ENCODE data around the gene HARBI1. TPM values are rescaled to one million over a fixed set of nuclear protein-coding genes. Genes with fewer than 3 reads are reported as not detected.

Gene HARBI1, protein sequence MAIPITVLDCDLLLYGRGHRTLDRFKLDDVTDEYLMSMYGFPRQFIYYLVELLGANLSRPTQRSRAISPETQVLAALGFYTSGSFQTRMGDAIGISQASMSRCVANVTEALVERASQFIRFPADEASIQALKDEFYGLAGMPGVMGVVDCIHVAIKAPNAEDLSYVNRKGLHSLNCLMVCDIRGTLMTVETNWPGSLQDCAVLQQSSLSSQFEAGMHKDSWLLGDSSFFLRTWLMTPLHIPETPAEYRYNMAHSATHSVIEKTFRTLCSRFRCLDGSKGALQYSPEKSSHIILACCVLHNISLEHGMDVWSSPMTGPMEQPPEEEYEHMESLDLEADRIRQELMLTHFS
- 4.2 TPM for polyA plus RNA-seq (2013, experiment 1 of 2)
- 4.0 TPM for polyA plus RNA-seq (2013, experiment 2 of 2)

DNA sequence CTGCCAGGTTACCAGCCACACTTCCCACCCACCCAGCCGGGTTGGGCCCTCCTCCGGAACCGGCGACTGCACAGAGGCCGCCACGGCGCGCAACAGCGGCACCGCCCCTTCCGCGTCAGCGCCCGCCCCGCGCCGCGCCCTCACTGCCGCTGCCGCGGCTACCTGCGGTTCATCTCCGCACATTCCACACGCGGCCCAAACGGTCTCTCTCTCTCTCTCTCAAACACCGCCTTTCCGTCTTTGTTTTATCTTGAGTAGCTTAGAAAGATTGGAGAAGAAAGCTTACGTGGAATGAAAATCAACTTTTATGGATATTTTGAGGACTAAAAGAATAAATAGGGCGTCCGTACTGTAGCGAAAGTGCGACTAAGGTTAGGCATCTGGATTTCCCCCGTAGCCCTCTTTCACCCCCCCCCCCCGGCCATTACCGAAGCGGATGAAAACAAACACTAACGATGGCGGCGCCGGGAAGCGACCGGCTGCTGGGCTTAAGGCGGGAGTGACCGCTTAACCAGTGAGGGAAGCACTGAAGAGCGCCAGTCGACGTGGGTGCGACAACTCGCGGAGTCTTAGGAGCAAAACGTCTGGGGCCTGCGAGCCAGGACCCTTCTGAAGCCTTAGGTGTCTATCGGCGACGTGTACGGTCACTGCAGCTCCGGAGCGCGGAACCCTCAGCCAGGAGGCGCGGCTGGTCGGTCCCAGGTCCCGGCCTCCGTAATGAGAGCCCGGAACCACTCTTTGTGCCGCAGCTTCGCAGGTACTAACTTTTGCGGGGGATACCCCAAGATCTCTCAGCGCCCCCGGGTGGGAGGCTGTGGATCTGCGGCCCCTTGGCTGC, at the start of gene HARBI1, which contains the start of gene ATG13:
TSS of gene HARBI1 (minus strand) at position 94 of the 838 bp plus-strand sequence. CDS start 990 bp downstream, outside the sequence.
TSS of gene ATG13 (plus strand) at position 420 of the 838 bp plus-strand sequence. CDS start 26,739 bp downstream, outside the sequence.
- Histone ChIP-seq H3K27me3 (ENCODE audit: insufficient read depth, low read length) (no peaks in the 10 kb centered on the region), H3K9me3 (ENCODE audit: insufficient read depth, low read depth, low read length) (no peaks in the 10 kb centered on the region), H3K4me1 (ENCODE audit: insufficient read depth, low read length) (peaks cover 15% of the 10 kb centered on the region; the same call in 1 of the 2 replicates), H3K9ac (ENCODE audit: low read depth, low read length) (peak within 1 kb of the TSS; percentile 100), H3K27ac (ENCODE audit: low read depth, low read length) (peak within 1 kb of the TSS; percentile 96), H3K4me3 (ENCODE audit: low read length) (peak within 1 kb of the TSS; percentile 100), H3K36me3 (ENCODE audit: insufficient read depth, low read length) (peaks cover 11% of the 10 kb centered on the region)
- under 1% methylated on average over 72 of the region's 72 CpGs for WGBS

DNA sequence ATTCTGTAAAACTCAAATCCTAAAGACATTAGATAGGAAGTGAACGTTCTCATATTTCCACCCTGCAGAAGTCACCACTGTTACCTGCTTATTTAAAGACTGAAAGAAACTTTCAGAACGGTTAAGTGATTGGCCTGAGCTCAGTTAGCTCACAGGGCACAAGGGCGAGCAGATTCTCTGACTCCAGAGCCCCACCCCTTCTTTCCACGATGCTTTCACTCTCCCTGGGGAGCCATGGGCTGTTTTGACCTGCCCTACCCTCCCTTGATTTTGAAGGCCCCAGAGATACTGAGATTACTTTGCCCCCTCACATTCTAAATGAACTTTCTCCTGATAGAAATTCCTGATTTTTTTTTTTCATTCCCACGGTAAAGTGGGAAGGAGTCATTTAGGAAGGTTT, 49.5 kb upstream of the HARBI1 start:
- Histone ChIP-seq H3K36me3 (ENCODE audit: insufficient read depth, low read length) (peaks cover 90% of the 10 kb centered on the region), H3K4me1 (ENCODE audit: insufficient read depth, low read length) (no peaks in the 10 kb centered on the region), H3K9ac (ENCODE audit: low read depth, low read length) (no peak overlapping the region), H3K27ac (ENCODE audit: low read depth, low read length) (no peak overlapping the region), H3K4me3 (ENCODE audit: low read length) (no peak overlapping the region), H3K9me3 (ENCODE audit: insufficient read depth, low read depth, low read length) (no peaks in the 10 kb centered on the region), H3K27me3 (ENCODE audit: insufficient read depth, low read length) (no peaks in the 10 kb centered on the region)
- 76% methylated on average over 4 of the region's 5 CpGs for WGBS

DNA sequence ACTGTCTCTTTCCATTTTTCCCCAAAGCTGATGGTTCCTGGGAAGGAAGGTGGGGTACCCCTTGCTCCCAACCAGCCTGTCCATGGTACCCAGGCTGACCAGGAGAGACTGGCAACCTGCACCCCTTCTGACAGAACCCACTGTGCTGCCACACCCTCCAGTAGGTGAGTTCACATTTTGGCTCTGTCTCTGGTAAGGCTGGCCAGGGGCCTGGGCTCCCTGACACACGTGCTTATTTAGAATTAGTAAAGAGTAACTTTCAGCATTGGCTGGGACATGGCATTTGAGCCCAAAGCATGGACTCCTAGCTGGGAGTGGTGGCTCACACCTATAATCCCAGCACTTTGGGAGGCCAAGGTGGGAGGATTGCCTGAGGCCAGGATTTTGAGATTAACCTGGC, 48.3 kb upstream of the HARBI1 start:
- 100% methylated on average over 1 of the region's 1 CpG for WGBS
- Histone ChIP-seq H3K9ac (ENCODE audit: low read depth, low read length) (no peak overlapping the region), H3K27me3 (ENCODE audit: insufficient read depth, low read length) (no peaks in the 10 kb centered on the region), H3K4me3 (ENCODE audit: low read length) (no peak overlapping the region), H3K9me3 (ENCODE audit: insufficient read depth, low read depth, low read length) (no peaks in the 10 kb centered on the region), H3K36me3 (ENCODE audit: insufficient read depth, low read length) (peaks cover 83% of the 10 kb centered on the region), H3K27ac (ENCODE audit: low read depth, low read length) (no peak overlapping the region), H3K4me1 (ENCODE audit: insufficient read depth, low read length) (no peaks in the 10 kb centered on the region)

DNA sequence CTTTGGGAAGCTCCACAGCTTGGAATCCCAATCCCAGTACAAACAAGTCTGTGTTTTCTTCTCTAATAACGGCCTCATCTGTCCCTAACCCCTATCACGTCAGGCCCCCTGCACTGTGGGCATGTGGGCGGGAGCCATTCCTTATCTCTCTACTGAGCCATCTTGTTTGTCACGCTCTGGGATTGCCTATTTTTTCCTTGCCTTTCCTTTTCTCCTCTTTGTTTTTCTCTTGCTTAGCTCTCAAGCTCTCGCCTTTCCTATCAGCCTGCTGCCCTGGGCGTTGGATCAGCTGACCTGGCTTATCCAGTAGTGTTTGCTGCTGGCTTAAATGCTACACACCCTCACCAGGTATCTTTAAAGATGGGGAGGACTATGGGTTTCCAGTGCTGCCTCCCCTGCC, 47.6 kb upstream of the HARBI1 start:
- Histone ChIP-seq H3K4me1 (ENCODE audit: insufficient read depth, low read length) (no peaks in the 10 kb centered on the region), H3K4me3 (ENCODE audit: low read length) (no peak overlapping the region), H3K27me3 (ENCODE audit: insufficient read depth, low read length) (no peaks in the 10 kb centered on the region), H3K36me3 (ENCODE audit: insufficient read depth, low read length) (peaks cover 83% of the 10 kb centered on the region), H3K27ac (ENCODE audit: low read depth, low read length) (no peak overlapping the region), H3K9me3 (ENCODE audit: insufficient read depth, low read depth, low read length) (no peaks in the 10 kb centered on the region), H3K9ac (ENCODE audit: low read depth, low read length) (no peak overlapping the region)
- WGBS: 83% methylated on average over 6 of the region's 6 CpGs

DNA sequence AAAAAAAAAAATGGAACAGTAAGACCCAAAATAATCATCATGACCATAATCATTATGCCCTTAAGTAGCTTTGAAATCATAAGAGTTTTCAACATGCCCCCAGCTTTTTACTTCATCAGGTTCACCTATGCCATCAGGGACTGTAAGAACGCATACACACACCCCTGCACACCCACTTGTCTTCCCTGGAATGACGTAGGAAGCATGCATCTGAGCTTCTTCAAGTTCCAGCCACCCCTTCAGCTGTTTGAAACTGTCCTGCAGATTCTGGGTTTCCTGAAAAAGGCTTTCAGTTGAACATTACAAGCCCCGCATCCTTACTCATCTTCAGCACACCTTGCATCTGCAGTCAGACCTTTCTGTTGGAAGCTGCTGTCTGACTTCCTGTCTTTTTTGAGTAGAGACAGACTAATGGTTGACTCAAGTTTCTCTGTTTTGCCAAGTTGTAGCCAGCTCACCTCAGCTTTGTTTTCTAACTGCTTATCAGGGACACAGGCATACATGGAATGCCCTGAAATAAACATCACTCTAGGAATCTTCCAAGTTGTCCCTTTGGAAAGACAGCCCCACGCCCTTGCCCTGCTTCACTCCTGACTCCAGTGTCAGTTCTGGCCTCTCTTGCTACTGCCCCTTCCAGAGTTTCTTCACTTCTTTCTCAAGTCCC, 46.4 kb upstream of the HARBI1 start:
- H3K27me3 ChIP-seq (ENCODE audit: insufficient read depth, low read length): no peaks in the 10 kb centered on the region
- H3K9ac ChIP-seq (ENCODE audit: low read depth, low read length): no peak overlapping the region
- H3K4me3 ChIP-seq (ENCODE audit: low read length): no peak overlapping the region
- H3K36me3 ChIP-seq (ENCODE audit: insufficient read depth, low read length): peaks cover 83% of the 10 kb centered on the region
- WGBS: 94% methylated on average over 4 of the region's 4 CpGs
- no peaks in the 10 kb centered on the region for H3K9me3 ChIP-seq (ENCODE audit: insufficient read depth, low read depth, low read length)
- no peaks in the 10 kb centered on the region for H3K4me1 ChIP-seq (ENCODE audit: insufficient read depth, low read length)
- no peak overlapping the region for H3K27ac ChIP-seq (ENCODE audit: low read depth, low read length)

DNA sequence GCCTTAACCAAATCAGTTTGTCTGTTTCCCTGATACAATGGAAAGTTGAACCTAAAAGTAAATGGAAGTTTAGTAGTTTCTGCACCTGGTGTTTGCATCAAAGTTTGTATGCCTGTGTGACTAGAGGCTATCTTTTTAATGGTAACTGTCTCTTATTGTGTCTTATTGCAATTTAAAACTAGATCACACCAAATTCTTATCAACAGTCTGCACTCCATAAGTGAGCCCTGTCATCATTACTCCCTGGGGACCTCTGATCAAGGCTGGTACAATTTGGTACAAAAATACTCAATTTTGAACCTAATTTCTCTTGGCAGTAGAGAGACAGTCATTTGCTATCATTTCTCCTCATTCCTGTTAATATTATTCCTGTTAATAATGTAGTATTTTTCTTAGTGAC, 45.3 kb upstream of the HARBI1 start:
- no peak overlapping the region for H3K9ac ChIP-seq (ENCODE audit: low read depth, low read length)
- H3K27ac ChIP-seq (ENCODE audit: low read depth, low read length): no peak overlapping the region
- H3K36me3 ChIP-seq (ENCODE audit: insufficient read depth, low read length): peaks cover 83% of the 10 kb centered on the region
- no peaks in the 10 kb centered on the region for H3K27me3 ChIP-seq (ENCODE audit: insufficient read depth, low read length)
- no peaks in the 10 kb centered on the region for H3K4me1 ChIP-seq (ENCODE audit: insufficient read depth, low read length)
- H3K9me3 ChIP-seq (ENCODE audit: insufficient read depth, low read depth, low read length): no peaks in the 10 kb centered on the region
- H3K4me3 ChIP-seq (ENCODE audit: low read length): no peak overlapping the region

DNA sequence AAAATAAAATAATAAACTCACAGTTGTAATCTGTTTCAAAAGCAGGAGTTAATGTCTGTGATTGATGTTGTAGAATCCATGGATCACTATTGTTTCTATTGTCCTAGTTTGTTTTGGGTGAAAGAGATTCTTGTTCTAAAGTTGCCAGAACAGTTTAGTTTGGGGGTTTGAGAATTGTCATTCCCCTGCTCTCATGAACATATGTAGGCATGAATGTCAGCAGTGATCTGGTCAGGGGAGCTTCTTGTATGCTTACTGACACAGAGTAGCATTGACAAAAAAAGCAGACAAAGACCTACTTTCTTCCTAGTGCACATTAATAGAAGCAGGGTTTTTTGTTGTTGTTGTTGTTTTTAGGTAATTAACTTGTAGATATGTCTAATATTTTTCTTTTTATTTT, 44.8 kb upstream of the HARBI1 start:
- Histone ChIP-seq H3K9me3 (ENCODE audit: insufficient read depth, low read depth, low read length) (no peaks in the 10 kb centered on the region), H3K27ac (ENCODE audit: low read depth, low read length) (no peak overlapping the region), H3K4me1 (ENCODE audit: insufficient read depth, low read length) (no peaks in the 10 kb centered on the region), H3K27me3 (ENCODE audit: insufficient read depth, low read length) (no peaks in the 10 kb centered on the region), H3K9ac (ENCODE audit: low read depth, low read length) (no peak overlapping the region), H3K36me3 (ENCODE audit: insufficient read depth, low read length) (peaks cover 85% of the 10 kb centered on the region), H3K4me3 (ENCODE audit: low read length) (no peak overlapping the region)

DNA sequence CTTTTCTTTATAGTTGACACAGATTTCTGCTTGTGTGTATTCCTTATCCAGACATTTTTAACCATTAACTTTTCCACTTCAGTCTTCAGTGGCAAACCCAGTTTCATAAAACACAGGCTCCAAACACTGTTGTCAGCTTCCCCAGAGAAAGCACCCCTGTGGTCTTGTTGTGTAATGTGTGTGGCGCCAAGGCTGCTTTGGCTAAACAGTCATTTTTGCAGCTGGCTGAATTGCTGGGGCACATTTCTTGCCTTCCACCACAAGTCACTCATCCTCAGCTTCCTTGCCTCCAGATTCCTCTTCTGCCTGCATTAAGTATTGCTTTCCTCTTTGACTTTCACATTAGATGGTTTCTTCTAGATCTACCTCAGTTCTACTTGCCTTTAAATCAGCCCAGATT, 42.9 kb upstream of the HARBI1 start:
- Histone ChIP-seq H3K9ac (ENCODE audit: low read depth, low read length) (no peak overlapping the region), H3K4me3 (ENCODE audit: low read length) (no peak overlapping the region), H3K9me3 (ENCODE audit: insufficient read depth, low read depth, low read length) (no peaks in the 10 kb centered on the region), H3K27me3 (ENCODE audit: insufficient read depth, low read length) (no peaks in the 10 kb centered on the region), H3K27ac (ENCODE audit: low read depth, low read length) (no peak overlapping the region), H3K4me1 (ENCODE audit: insufficient read depth, low read length) (no peaks in the 10 kb centered on the region), H3K36me3 (ENCODE audit: insufficient read depth, low read length) (peaks cover 82% of the 10 kb centered on the region)
- WGBS: 100% methylated on average over 1 of the region's 1 CpG

DNA sequence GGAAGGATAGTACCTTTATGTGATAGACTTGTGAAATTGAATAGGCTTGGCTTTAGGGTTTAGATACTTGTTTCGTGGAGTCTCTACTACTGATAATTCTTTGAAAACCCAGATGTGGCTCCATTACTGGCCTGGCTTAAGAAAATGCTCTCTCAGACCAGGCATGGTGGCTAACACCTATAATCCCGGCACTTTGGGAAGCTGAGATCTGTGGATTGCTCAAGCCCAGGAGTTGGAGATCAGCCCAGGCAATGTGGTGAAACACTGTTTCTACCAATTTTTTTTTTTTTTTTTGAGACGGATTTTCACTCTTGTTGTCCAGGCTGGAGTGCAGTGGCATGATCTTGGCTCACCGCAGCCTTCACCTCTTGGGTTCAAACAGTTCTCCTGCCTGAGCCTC, 41.2 kb upstream of the HARBI1 start:
- Histone ChIP-seq H3K4me3 (ENCODE audit: low read length) (no peak overlapping the region), H3K9ac (ENCODE audit: low read depth, low read length) (no peak overlapping the region; the same call in 1 of the 2 replicates), H3K27me3 (ENCODE audit: insufficient read depth, low read length) (no peaks in the 10 kb centered on the region), H3K4me1 (ENCODE audit: insufficient read depth, low read length) (no peaks in the 10 kb centered on the region), H3K9me3 (ENCODE audit: insufficient read depth, low read depth, low read length) (no peaks in the 10 kb centered on the region), H3K36me3 (ENCODE audit: insufficient read depth, low read length) (peaks cover 80% of the 10 kb centered on the region), H3K27ac (ENCODE audit: low read depth, low read length) (no peak overlapping the region)
- WGBS: 92% methylated on average over 4 of the region's 4 CpGs

DNA sequence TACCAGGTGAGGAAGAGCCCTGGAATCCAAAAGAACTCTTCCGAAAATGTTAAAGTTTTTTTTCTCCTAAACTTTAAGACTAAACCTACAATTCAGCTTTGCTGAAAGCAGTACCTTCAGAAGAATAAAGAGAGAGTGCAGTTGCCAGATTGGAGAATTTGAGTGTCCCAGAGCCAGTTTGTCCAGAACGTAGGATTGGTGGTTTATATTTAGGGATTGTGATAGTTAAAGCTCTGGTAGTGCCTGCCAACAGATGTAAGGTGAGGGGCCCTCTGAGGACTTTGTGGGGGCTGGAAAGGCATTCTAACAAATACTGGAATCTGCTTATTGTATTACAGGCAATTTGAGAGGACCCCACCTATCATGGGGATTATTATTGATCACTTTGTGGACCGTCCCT, 40.2 kb upstream of the HARBI1 start:
- H3K4me1 ChIP-seq (ENCODE audit: insufficient read depth, low read length): no peaks in the 10 kb centered on the region
- no peak overlapping the region for H3K27ac ChIP-seq (ENCODE audit: low read depth, low read length)
- no peak overlapping the region for H3K4me3 ChIP-seq (ENCODE audit: low read length)
- H3K27me3 ChIP-seq (ENCODE audit: insufficient read depth, low read length): no peaks in the 10 kb centered on the region
- 93% methylated on average over 3 of the region's 3 CpGs for WGBS
- peaks cover 81% of the 10 kb centered on the region for H3K36me3 ChIP-seq (ENCODE audit: insufficient read depth, low read length)
- no peaks in the 10 kb centered on the region for H3K9me3 ChIP-seq (ENCODE audit: insufficient read depth, low read depth, low read length)
- no peak overlapping the region for H3K9ac ChIP-seq (ENCODE audit: low read depth, low read length)

DNA sequence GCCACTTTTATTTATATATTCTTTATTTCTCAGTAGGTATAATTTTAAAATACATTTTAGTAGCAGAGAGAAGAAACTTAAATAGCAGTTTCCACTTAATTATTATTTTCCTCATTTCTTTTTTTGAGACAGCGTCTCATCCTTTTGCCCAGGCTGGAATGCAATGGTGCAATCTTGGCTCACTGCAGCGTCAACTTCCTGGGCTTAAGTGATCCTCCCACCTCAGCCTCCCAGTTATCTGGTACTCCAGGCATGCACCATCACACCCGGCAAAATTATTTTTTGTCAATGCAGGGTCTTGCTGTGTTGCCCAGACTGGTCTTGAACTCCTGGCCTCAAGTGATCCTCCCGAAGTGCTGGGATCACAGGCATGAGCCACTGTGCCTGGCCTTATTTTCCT, 38.6 kb upstream of the HARBI1 start:
- H3K27me3 ChIP-seq (ENCODE audit: insufficient read depth, low read length): no peaks in the 10 kb centered on the region
- no peaks in the 10 kb centered on the region for H3K4me1 ChIP-seq (ENCODE audit: insufficient read depth, low read length)
- no peaks in the 10 kb centered on the region for H3K9me3 ChIP-seq (ENCODE audit: insufficient read depth, low read depth, low read length)
- WGBS: 97% methylated on average over 4 of the region's 4 CpGs
- H3K36me3 ChIP-seq (ENCODE audit: insufficient read depth, low read length): peaks cover 88% of the 10 kb centered on the region
- H3K4me3 ChIP-seq (ENCODE audit: low read length): no peak overlapping the region
- H3K9ac ChIP-seq (ENCODE audit: low read depth, low read length): no peak overlapping the region
- no peak overlapping the region for H3K27ac ChIP-seq (ENCODE audit: low read depth, low read length)

All from HUES64 (cell line).